Bronchial epithelial cell (primary cell): ENCODE measurements around the gene ARF5. TPM values are rescaled to one million over a fixed set of nuclear protein-coding genes. Genes with fewer than 3 reads are reported as not detected.

Experiments used
- DNase-seq: peaks from one replicate; pipeline ENCODE4 v3.0.0-alpha.2; 2010; ENCODE audit warnings: low read depth
- FAIRE-seq: peaks from 2 replicates; lab custom pipeline; 2011; peaks lifted over from hg19 to GRCh38; lab: Jason Lieb, UNC
- H3K27me3 ChIP-seq: 2 replicates; pipeline ENCODE4 v1.5.1; 2011; ENCODE audit warnings: low read length; ENCODE audit not compliant: control insufficient read depth, insufficient read depth
- H3K36me3 ChIP-seq: 2 replicates; pipeline ENCODE4 v1.5.1; 2011; ENCODE audit warnings: low read length; ENCODE audit not compliant: control insufficient read depth, insufficient read depth
- H3K4me3 ChIP-seq: 2 replicates; pipeline ENCODE4 v1.5.1; 2011; ENCODE audit warnings: mild to moderate bottlenecking, low read depth, low read length, control low read depth
- CTCF ChIP-seq: IDR thresholded peaks from 2 replicates; pipeline ENCODE4 v1.5.1; 2011; ENCODE audit warnings: mild to moderate bottlenecking, moderate library complexity, low read length, control low read depth, inconsistent platforms; ENCODE audit not compliant: insufficient read depth, severe bottlenecking
- total RNA-seq: library from RNA; depleted of rRNA; stranded (reverse); fragments of >200 nt; gene quantifications from 2 replicates; pipeline ENCODE4 v1.2.1, GENCODE V29; 2014

Gene ARF5
- total RNA-seq, 1 donor from 2014 or later: 207 TPM

GRCh38 chr7:127589896-127590295, 1.7 kb downstream of the ARF5 start:
- FAIRE-seq: no peak
- peaks cover 13% of the 10 kb centered on the region for H3K36me3 ChIP-seq
- no peak overlapping the region for H3K4me3 ChIP-seq
- no peak for TF ChIP-seq CTCF
- no peaks in the 10 kb centered on the region for H3K27me3 ChIP-seq
- DNase-seq: no peak

GRCh38 chr7:127591189-127591588, 3.0 kb downstream of the ARF5 start:
- TF ChIP-seq CTCF: no peak
- FAIRE-seq (no peak), DNase-seq (no peak)
- Histone ChIP-seq H3K36me3 (peaks cover 13% of the 10 kb centered on the region), H3K4me3 (no peak overlapping the region), H3K27me3 (no peaks in the 10 kb centered on the region)

GRCh38 chr7:127591591-127591990, 3.4 kb downstream of the ARF5 start:
- H3K4me3 ChIP-seq: no peak overlapping the region
- no peak for TF ChIP-seq CTCF
- DNase-seq: no peak
- peaks cover 13% of the 10 kb centered on the region for H3K36me3 ChIP-seq
- no peaks in the 10 kb centered on the region for H3K27me3 ChIP-seq
- FAIRE-seq: no peak

GRCh38 chr7:127592550-127592949, 4.3 kb downstream of the ARF5 start:
- FAIRE-seq: no peak
- H3K4me3 ChIP-seq: no peak overlapping the region
- H3K36me3 ChIP-seq: peaks cover 13% of the 10 kb centered on the region
- DNase-seq: no peak
- H3K27me3 ChIP-seq: no peaks in the 10 kb centered on the region
- TF ChIP-seq CTCF: no peak

- Histone ChIP-seq H3K27me3 (no peaks in the 10 kb centered on the region), H3K4me3 (no peak overlapping the region), H3K36me3 (peaks cover 13% of the 10 kb centered on the region)
- FAIRE-seq: no peak
- TF ChIP-seq CTCF: no peak
- no peak for DNase-seq
Measured at GRCh38 chr7:127594490-127594889, 6.3 kb downstream of the ARF5 start.

GRCh38 chr7:127595737-127596136, 7.5 kb downstream of the ARF5 start:
- no peaks in the 10 kb centered on the region for H3K27me3 ChIP-seq
- H3K36me3 ChIP-seq: peaks cover 9% of the 10 kb centered on the region
- no peak overlapping the region for H3K4me3 ChIP-seq
- DNase-seq (no peak), FAIRE-seq (no peak)
- no peak for TF ChIP-seq CTCF
